ENCODE results near the gene AGRP. TPM values are rescaled to one million over a fixed set of nuclear protein-coding genes. Genes with fewer than 3 reads are reported as not detected.

Gene AGRP
- total RNA-seq, 1 experiment from 2014 or later = not detected

DNA sequence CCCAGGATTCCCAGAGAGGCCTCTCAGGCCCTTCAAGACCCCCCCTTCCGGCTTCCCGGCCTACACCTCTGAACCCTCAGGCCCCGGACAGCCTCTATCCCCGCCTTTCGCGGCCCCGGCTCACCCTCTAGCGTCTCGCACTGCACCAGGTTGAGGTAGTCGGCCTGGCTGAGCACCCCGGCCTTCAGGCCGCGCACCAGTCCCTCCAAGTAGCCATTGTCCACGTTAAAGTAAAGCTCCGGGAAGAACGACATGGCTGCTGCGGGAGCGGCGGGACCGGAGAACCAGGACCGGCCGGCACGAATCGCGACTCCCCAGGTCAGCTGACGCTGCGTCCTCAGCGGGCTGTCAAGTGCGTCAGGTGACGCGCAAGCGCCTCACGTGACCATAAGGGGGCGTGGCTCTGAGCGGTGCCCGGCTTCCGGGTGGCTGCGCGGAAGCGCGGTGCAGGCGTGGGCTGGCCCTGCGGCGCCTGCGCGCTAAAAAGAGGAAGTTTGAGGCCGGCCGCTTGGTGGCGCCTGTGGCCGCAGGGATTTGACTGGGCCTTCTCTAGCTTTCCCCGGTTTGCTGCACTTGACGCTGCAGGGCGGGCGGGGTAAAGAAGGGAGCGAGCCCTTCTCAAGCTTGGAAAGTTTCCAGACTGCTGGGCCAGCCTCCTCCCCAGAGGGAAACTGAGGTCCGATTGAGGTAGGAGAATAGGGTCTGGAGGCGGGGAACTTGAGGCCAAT, 2.4 kb downstream of the AGRP start, which contains the start of gene ATP6V0D1 (continued):
- TF ChIP-seq, protein P1, sequence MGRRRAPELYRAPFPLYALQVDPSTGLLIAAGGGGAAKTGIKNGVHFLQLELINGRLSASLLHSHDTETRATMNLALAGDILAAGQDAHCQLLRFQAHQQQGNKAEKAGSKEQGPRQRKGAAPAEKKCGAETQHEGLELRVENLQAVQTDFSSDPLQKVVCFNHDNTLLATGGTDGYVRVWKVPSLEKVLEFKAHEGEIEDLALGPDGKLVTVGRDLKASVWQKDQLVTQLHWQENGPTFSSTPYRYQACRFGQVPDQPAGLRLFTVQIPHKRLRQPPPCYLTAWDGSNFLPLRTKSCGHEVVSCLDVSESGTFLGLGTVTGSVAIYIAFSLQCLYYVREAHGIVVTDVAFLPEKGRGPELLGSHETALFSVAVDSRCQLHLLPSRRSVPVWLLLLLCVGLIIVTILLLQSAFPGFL (CRISPR knock-in tag; IDR thresholded peaks at IDR 0.05; ENCODE audit: borderline replicate concordance) = no peak
- no peak for TF ChIP-seq CBFB (CRISPR knock-in tag; IDR thresholded peaks at IDR 0.05; ENCODE audit: low read depth)
- no peak for TF ChIP-seq NFYB (CRISPR knock-in tag; conservative IDR thresholded peaks at IDR 0.05; ENCODE audit: low read depth)
- peak; percentile 71; the same call in 1 of the 2 replicates for TF ChIP-seq MYBL2 (CRISPR knock-in tag; IDR thresholded peaks at IDR 0.05)

GRCh38 chr16:67477960-67478554, 5.3 kb downstream of the AGRP start:
- H3K4me3 Mint-ChIP-seq = peak overlapping the region; percentile 23; the same call in 1 of the 2 replicates
- H3K9me3 Mint-ChIP-seq = no peaks in the 10 kb centered on the region
- peaks cover 9% of the 10 kb centered on the region for H3K27me3 Mint-ChIP-seq (ENCODE audit: low read depth)
- no peaks in the 10 kb centered on the region for H3K36me3 Mint-ChIP-seq
- ATAC-seq (no peak), DNase-seq (ENCODE audit: low spot score) (no peak)
- peaks cover 5% of the 10 kb centered on the region for H3K4me1 Mint-ChIP-seq
- TF ChIP-seq, protein P2, sequence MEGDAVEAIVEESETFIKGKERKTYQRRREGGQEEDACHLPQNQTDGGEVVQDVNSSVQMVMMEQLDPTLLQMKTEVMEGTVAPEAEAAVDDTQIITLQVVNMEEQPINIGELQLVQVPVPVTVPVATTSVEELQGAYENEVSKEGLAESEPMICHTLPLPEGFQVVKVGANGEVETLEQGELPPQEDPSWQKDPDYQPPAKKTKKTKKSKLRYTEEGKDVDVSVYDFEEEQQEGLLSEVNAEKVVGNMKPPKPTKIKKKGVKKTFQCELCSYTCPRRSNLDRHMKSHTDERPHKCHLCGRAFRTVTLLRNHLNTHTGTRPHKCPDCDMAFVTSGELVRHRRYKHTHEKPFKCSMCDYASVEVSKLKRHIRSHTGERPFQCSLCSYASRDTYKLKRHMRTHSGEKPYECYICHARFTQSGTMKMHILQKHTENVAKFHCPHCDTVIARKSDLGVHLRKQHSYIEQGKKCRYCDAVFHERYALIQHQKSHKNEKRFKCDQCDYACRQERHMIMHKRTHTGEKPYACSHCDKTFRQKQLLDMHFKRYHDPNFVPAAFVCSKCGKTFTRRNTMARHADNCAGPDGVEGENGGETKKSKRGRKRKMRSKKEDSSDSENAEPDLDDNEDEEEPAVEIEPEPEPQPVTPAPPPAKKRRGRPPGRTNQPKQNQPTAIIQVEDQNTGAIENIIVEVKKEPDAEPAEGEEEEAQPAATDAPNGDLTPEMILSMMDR (IDR thresholded peaks at IDR 0.05) = no peak
- ChIA-PET CTCF (interaction anchor here (1.0 kb wide), 1 partner anchor 36 kb away, joined by 3 read pairs; no protein-coding TSS in a partner anchor), POLR2A (no interaction called here)
- peak overlapping the region; percentile 45; the same call in 1 of the 2 replicates for H3K27ac Mint-ChIP-seq

GRCh38 chr16:67474551-67475455, 8.5 kb downstream of the AGRP start:
- Mint-ChIP-seq H3K27ac (no peak overlapping the region), H3K36me3 (no peaks in the 10 kb centered on the region), H3K4me3 (no peak overlapping the region), H3K9me3 (no peaks in the 10 kb centered on the region), H3K27me3 (ENCODE audit: low read depth) (no peaks in the 10 kb centered on the region; the same call in 1 of the 2 replicates), H3K4me1 (no peaks in the 10 kb centered on the region)
- ChIA-PET POLR2A (no interaction called here), CTCF (interaction anchor here (1.4 kb wide), 1 partner anchor 47 kb away, joined by 5 read pairs; no protein-coding TSS in a partner anchor)
- no peak for ATAC-seq
- no peak for TF ChIP-seq NFATC4 (CRISPR knock-in tag; IDR thresholded peaks at IDR 0.05)
- TF ChIP-seq ETV6 (CRISPR knock-in tag; IDR thresholded peaks at IDR 0.05) = no peak
- TF ChIP-seq EMX1 (CRISPR knock-in tag; IDR thresholded peaks at IDR 0.05) = no peak
- TF ChIP-seq, protein P3, sequence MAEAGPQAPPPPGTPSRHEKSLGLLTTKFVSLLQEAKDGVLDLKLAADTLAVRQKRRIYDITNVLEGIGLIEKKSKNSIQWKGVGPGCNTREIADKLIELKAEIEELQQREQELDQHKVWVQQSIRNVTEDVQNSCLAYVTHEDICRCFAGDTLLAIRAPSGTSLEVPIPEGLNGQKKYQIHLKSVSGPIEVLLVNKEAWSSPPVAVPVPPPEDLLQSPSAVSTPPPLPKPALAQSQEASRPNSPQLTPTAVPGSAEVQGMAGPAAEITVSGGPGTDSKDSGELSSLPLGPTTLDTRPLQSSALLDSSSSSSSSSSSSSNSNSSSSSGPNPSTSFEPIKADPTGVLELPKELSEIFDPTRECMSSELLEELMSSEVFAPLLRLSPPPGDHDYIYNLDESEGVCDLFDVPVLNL (CRISPR knock-in tag; IDR thresholded peaks at IDR 0.05; ENCODE audit: borderline replicate concordance, low read depth) = no peak
- TF ChIP-seq GTF2I (CRISPR knock-in tag; conservative IDR thresholded peaks at IDR 0.05) = no peak
- TF ChIP-seq RORB (CRISPR knock-in tag; IDR thresholded peaks at IDR 0.05) = no peak
- TF ChIP-seq FOXK1 (CRISPR knock-in tag; IDR thresholded peaks at IDR 0.05) = no peak
- no peak for DNase-seq (ENCODE audit: low spot score)

- Mint-ChIP-seq H3K4me3 (no peak overlapping the region), H3K27me3 (ENCODE audit: low read depth) (no peaks in the 10 kb centered on the region; the same call in 1 of the 2 replicates), H3K4me1 (no peaks in the 10 kb centered on the region), H3K36me3 (no peaks in the 10 kb centered on the region), H3K27ac (no peak overlapping the region; the same call in 1 of the 2 replicates), H3K9me3 (no peaks in the 10 kb centered on the region)
- ATAC-seq (no peak), DNase-seq (ENCODE audit: low spot score) (no peak)
- CTCF ChIA-PET = interaction anchor here (1.0 to 2.0 kb wide), 2 partner anchors 9 to 44 kb away, joined by 4 to 11 read pairs; partner anchors contain the start of gene ATP6V0D1
- POLR2A ChIA-PET = no interaction called here
- TF ChIP-seq ZMAT4 (CRISPR knock-in tag; IDR thresholded peaks at IDR 0.05) (no peak), JUN (CRISPR knock-in tag; IDR thresholded peaks at IDR 0.05) (no peak), E2F1 (CRISPR knock-in tag; IDR thresholded peaks at IDR 0.05) (no peak), MYBL2 (CRISPR knock-in tag; IDR thresholded peaks at IDR 0.05) (no peak), MXD4 (CRISPR knock-in tag; IDR thresholded peaks at IDR 0.05; ENCODE audit: borderline replicate concordance) (no peak), NFATC4 (CRISPR knock-in tag; IDR thresholded peaks at IDR 0.05) (no peak), NFYB (CRISPR knock-in tag; conservative IDR thresholded peaks at IDR 0.05; ENCODE audit: low read depth) (no peak), NR3C1 (CRISPR knock-in tag; conservative IDR thresholded peaks at IDR 0.05; ENCODE audit: low read depth) (no peak), TEAD4 (CRISPR knock-in tag; IDR thresholded peaks at IDR 0.05) (no peak)
- TF ChIP-seq, protein P4, sequence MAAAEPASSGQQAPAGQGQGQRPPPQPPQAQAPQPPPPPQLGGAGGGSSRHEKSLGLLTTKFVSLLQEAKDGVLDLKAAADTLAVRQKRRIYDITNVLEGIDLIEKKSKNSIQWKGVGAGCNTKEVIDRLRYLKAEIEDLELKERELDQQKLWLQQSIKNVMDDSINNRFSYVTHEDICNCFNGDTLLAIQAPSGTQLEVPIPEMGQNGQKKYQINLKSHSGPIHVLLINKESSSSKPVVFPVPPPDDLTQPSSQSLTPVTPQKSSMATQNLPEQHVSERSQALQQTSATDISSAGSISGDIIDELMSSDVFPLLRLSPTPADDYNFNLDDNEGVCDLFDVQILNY (CRISPR knock-in tag; IDR thresholded peaks at IDR 0.05) = no peak
These were observed 11.5 kb downstream of the AGRP start for GRCh38 chr16:67471758-67472384.
